WERI-Rb-1 (cell line): ENCODE data around the gene PRSS21.

Experiments used
- DNase-seq: peaks from one replicate; pipeline ENCODE4 v3.0.0-alpha.2; 2020
- H3K27ac ChIP-seq: fragments of 250-450 bp; sonication (Bioruptor Pico); 2 replicates; pipeline ENCODE4 v1.5.1; 2020; ENCODE audit warnings: mild to moderate bottlenecking, moderate library complexity
- H3K27me3 ChIP-seq: fragments of 250-450 bp; sonication (Bioruptor Pico); 2 replicates; pipeline ENCODE4 v1.5.1; 2021; ENCODE audit warnings: mild to moderate bottlenecking, low read depth, moderate library complexity; ENCODE audit not compliant: insufficient read depth, severe bottlenecking
- H3K36me3 ChIP-seq: fragments of 250-450 bp; sonication (Bioruptor Pico); 2 replicates; pipeline ENCODE4 v1.5.1; 2020; ENCODE audit warnings: mild to moderate bottlenecking, moderate library complexity
- H3K4me3 ChIP-seq: 2 replicates; pipeline ENCODE4 v1.5.1; 2011; ENCODE audit warnings: low read depth, mild to moderate bottlenecking, control low read depth, low read length
- H3K9me3 ChIP-seq: fragments of 250-450 bp; sonication (Bioruptor Pico); 2 replicates; pipeline ENCODE4 v1.5.1; 2021; ENCODE audit warnings: mild to moderate bottlenecking, moderate library complexity; ENCODE audit not compliant: severe bottlenecking
- CTCF ChIP-seq: IDR thresholded peaks from 2 replicates; pipeline ENCODE4 v1.5.1; 2011; ENCODE audit warnings: low read depth, mild to moderate bottlenecking, control low read depth, inconsistent platforms, low read length

PRSS21 gene

GRCh38 chr16:2843526-2843925, 26.5 kb downstream of the PRSS21 start:
- TF ChIP-seq CTCF: no peak
- Histone ChIP-seq H3K27me3 (no peaks in the 10 kb centered on the region), H3K36me3 (no peaks in the 10 kb centered on the region), H3K27ac (no peak overlapping the region), H3K4me3 (no peak overlapping the region), H3K9me3 (no peaks in the 10 kb centered on the region)
- no peak for DNase-seq

- TF ChIP-seq CTCF: no peak
- H3K9me3 ChIP-seq: no peaks in the 10 kb centered on the region
- DNase-seq: no peak
- no peak overlapping the region for H3K4me3 ChIP-seq
- no peak overlapping the region for H3K27ac ChIP-seq
- H3K27me3 ChIP-seq: no peaks in the 10 kb centered on the region
- H3K36me3 ChIP-seq: no peaks in the 10 kb centered on the region
Observed at GRCh38 chr16:2845116-2845515, 28.1 kb downstream of the PRSS21 start.

GRCh38 chr16:2846511-2847310, 29.7 kb downstream of the PRSS21 start:
- Histone ChIP-seq H3K4me3 (no peak overlapping the region), H3K36me3 (no peaks in the 10 kb centered on the region), H3K27ac (no peak overlapping the region), H3K27me3 (no peaks in the 10 kb centered on the region), H3K9me3 (no peaks in the 10 kb centered on the region)
- TF ChIP-seq CTCF: no peak
- DNase-seq: no peak

- H3K27ac ChIP-seq: no peak overlapping the region
- H3K27me3 ChIP-seq: no peaks in the 10 kb centered on the region
- no peak for TF ChIP-seq CTCF
- no peak for DNase-seq
- H3K9me3 ChIP-seq: peaks cover 2% of the 10 kb centered on the region
- no peaks in the 10 kb centered on the region for H3K36me3 ChIP-seq
- H3K4me3 ChIP-seq: no peak overlapping the region
Observed at GRCh38 chr16:2848933-2849725, 32.1 kb downstream of the PRSS21 start.

GRCh38 chr16:2852003-2852730, 35.1 kb downstream of the PRSS21 start:
- peaks cover 10% of the 10 kb centered on the region for H3K9me3 ChIP-seq
- no peak overlapping the region for H3K4me3 ChIP-seq
- DNase-seq: no peak
- TF ChIP-seq CTCF: no peak
- H3K27ac ChIP-seq: no peak overlapping the region
- H3K27me3 ChIP-seq: no peaks in the 10 kb centered on the region
- H3K36me3 ChIP-seq: no peaks in the 10 kb centered on the region
